Uterus (tissue), 2 donors: ENCODE measurements around the gene PGAM1.

Experiments used
- CTCF ChIP-seq, 4 experiments: fragments of 200-600 bp in 2 of 4; fragments of 450-650 bp in 2 of 4; sonication (generic) in 2 of 4; IDR thresholded peaks; one replicate each; pipeline ENCODE4 v1.5.1; 2016 to 2019; ENCODE audit warnings: antibody characterized with exemption in 4 of 4, mild to moderate bottlenecking in 2 of 4, moderate library complexity in 1 of 4
- POLR2A ChIP-seq, 2 donors: fragments of 450-650 bp; IDR thresholded peaks; one replicate each; pipeline ENCODE4 v1.6.1; 2016; ENCODE audit warnings: antibody characterized with exemption in 2 of 2, mild to moderate bottlenecking in 1 of 2, moderate library complexity in 1 of 2

- TF ChIP-seq CTCF (IDR thresholded peaks at IDR 0.05) (no peak), POLR2A (IDR thresholded peaks at IDR 0.05) (no peak)
These were observed 50.1 kb downstream of the PGAM1 start for GRCh38 chr10:97475936-97476594.
